Fibroblast of pulmonary artery (primary cell): Measurements from ENCODE around the gene RBM12.

Experiments
- DNase-seq: peaks from one replicate; pipeline ENCODE4 v3.0.0-alpha.2; 2010; ENCODE audit warnings: low read depth
- H3K4me3 ChIP-seq: replicated peaks from 2 replicates; pipeline ENCODE4 v1.5.1; 2011; ENCODE audit warnings: low read depth, mild to moderate bottlenecking, control low read depth, low read length, moderate library complexity
- TF ChIP-seq, protein P1 (sequence below): IDR thresholded peaks from 2 replicates; pipeline ENCODE4 v1.5.1; 2011; ENCODE audit warnings: mild to moderate bottlenecking, control low read depth, low read length, inconsistent platforms; ENCODE audit errors: missing control alignments

RBM12 gene

DNA sequence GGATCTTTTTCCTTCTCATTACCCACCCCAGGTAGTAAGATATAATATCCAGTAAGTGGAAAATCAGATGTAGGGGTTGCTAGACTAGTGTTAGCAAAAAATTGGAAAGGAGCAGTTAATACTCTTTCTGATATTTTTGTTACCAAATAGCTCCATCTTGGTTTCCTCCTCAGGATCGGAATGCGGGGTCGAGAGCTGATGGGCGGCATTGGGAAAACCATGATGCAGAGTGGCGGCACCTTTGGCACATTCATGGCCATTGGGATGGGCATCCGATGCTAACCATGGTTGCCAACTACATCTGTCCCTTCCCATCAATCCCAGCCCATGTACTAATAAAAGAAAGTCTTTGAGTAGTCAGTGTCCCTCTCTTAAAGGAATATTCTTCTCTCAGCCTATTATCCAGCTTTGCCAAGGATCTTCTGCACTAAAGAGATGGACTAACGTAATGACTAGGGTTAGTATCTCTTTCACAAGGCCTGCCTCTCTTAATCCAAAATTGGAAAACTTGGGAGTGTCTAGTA, 36.0 kb upstream of the RBM12 start:
- peak overlapping the region; percentile 97 for H3K4me3 ChIP-seq
- DNase-seq = no peak
- TF ChIP-seq, protein P1, sequence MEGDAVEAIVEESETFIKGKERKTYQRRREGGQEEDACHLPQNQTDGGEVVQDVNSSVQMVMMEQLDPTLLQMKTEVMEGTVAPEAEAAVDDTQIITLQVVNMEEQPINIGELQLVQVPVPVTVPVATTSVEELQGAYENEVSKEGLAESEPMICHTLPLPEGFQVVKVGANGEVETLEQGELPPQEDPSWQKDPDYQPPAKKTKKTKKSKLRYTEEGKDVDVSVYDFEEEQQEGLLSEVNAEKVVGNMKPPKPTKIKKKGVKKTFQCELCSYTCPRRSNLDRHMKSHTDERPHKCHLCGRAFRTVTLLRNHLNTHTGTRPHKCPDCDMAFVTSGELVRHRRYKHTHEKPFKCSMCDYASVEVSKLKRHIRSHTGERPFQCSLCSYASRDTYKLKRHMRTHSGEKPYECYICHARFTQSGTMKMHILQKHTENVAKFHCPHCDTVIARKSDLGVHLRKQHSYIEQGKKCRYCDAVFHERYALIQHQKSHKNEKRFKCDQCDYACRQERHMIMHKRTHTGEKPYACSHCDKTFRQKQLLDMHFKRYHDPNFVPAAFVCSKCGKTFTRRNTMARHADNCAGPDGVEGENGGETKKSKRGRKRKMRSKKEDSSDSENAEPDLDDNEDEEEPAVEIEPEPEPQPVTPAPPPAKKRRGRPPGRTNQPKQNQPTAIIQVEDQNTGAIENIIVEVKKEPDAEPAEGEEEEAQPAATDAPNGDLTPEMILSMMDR = no peak

DNA sequence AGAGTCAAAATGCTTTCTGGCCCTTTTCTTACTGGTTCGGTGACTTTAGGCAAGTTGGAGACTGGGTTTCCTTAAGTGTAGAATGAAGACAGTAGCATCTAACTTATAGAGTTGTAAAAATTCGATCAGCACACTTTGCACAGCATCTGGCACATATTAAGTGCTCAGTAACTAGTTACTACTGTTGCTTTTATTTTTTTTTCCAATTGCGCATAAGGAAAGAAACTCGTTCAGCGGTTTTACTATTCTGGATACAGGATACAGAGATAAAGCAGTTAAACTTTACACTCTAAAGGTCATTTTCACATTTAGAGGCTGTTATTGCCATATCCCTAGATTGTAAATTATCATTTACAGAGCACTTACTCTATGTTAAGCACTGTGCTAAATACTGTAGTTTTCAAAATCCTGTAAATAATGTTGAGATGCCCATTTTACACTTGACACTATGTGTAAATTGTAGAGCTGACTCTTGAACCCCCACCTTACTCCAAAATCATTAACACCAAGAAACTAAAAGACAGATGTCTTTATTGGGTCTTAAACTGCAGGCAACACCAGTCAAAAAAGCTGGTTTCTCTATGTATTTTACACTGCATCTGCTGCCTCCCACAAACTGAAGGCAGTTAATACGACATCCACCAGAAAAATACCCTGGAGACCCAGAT, 35.4 kb upstream of the RBM12 start:
- H3K4me3 ChIP-seq = peak overlapping the region; percentile 97
- DNase-seq = no peak
- TF ChIP-seq, protein P1 = no peak

DNA sequence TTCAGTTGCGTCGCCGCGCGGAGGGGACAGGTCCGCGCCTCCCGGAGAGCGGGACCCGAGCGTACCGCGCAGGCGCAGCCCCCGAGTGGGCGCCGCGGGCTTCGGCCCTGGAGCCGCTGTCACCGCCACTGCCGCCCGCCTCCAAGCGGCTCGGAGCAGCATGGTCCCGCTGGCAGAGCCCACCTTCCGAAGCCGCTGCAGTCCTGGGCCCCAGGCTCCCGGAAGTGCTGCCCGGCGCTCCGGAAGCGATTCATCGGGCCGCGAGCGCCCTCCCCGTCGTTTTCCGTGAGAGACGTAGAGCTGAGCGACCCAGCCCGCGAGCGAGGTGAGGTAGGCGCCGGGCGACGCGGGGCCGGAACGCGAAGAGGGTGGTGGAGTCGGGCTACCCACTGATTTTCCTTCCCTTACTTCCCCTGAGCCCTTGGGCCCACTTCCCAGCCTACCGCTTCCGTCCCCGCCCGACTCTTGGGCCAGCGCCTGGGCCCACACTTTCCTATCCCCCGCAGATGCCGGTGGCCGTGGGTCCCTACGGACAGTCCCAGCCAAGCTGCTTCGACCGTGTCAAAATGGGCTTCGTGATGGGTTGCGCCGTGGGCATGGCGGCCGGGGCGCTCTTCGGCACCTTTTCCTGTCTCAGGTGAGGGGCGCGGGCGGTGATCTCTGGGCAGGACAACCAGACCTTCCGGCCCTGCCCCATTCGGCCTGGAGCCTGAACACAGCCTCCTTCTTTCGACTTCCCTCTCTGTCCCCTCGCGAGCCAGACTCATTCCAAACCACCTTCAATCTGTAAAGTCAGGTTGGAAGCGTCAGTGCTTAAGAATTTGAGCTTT, 34.6 kb upstream of the RBM12 start, which contains the start of the genes NFS1 and ROMO1:
NFS1 (minus strand) TSS at position 226 of the 830 bp plus-strand sequence; CDS start at position 162, 64 bp downstream.
ROMO1 (plus strand) TSS at position 279 of the 830 bp plus-strand sequence; CDS start at position 507, 228 bp downstream.
- TF ChIP-seq, protein P1 = no peak
- peak; percentile 81 for DNase-seq

DNA sequence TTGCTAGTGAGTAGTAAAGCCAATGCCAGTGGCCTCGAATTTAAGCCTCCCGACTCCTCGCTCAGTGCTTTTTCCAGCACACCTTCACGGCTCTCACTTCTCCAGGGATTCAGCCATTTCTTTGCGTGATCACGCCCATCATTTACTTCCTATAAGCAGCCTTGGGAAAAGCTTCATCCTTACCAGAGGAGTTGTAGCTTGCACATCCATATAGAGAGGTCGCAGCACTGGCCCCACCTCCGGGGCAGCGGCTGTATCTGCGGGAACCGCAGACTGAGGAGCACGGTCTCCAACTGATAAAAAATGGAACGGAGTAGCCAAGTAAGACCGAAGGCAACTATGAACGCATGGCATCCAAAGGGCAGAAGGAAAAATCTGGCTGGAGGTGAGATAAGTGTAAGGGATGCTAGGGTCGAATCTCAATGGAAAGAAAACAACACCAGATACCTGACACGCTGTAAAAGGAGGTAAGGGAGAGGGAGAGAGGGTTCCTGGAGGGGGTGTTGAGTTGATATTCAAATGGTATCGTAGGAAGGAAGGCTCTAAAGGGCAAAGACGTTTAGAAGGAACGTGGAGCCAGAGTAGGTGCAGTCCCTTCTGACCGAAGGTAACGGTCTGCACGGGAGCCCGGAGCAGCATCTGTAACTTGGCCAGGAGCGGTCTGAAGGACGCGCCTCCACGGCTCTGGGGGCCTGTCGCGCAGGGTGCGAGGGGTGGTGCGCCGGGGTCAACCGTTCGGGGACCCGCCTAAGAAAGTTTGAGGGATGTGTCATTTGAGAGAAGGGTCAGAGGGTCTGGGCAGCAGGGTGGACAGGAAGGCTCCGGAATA, 33.8 kb upstream of the RBM12 start:
- H3K4me3 ChIP-seq = peak overlapping the region; percentile 97
- no peak for DNase-seq
- TF ChIP-seq, protein P1 = no peak

More for the DNA sequence above, 34.6 kb upstream of the RBM12 start, which contains the start of the genes NFS1 and ROMO1:
- H3K4me3 ChIP-seq = peak within 1 kb of the TSS; percentile 97

DNA sequence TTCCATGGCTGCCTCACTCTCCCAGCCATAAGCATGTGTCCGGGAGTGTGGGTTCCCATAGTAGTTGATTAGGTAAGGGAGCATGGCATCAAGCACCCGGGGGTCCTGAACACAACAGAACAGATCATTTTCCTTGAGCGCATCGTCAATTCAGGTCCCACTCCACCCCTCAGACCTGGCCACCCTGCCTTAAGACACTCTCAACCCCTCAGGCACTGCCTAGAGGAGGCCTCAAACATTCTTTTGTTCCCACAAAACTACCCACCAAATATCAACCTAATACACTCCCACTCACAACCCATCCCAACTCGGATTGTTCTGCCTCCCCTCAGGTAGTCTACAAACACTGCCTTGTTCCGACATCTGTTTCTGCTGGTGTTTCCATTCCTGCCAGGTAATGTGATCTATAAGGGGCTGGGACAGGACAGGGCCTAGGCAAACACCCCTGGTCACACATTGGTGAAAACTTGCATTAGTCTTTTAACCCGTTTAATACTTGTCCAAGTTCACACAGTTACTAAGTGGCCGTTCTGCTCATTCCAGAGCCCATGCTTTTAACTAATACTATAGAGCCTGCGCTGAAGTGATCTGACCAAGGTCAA, 33.1 kb upstream of the RBM12 start:
- H3K4me3 ChIP-seq = peak overlapping the region; percentile 97

More for the DNA sequence above, 33.1 kb upstream of the RBM12 start:
- no peak for DNase-seq
- TF ChIP-seq, protein P1 = no peak
